GM12865 (cell line): ENCODE measurements around the gene GALNT10.

ENCODE experiments used
- DNase-seq: peaks from one replicate; pipeline ENCODE4 v3.0.0; 2010; ENCODE audit warnings: low read depth
- H3K4me3 ChIP-seq: 2 replicates; pipeline ENCODE4 v1.5.1; 2011; ENCODE audit warnings: mild to moderate bottlenecking, low read depth, low read length, control low read depth
- CTCF ChIP-seq: IDR thresholded peaks from 2 replicates; pipeline ENCODE4 v1.5.1; 2011; ENCODE audit warnings: low read length, control low read depth, low read depth, inconsistent platforms; ENCODE audit not compliant: insufficient read depth; ENCODE audit errors: missing control alignments

GALNT10 gene

GRCh38 chr5:154346427-154346826 lies 155.9 kb downstream of the GALNT10 start:
- no peak for TF ChIP-seq CTCF
- H3K4me3 ChIP-seq, result no peak overlapping the region
- DNase-seq, result no peak

- no peak overlapping the region for H3K4me3 ChIP-seq
- TF ChIP-seq CTCF, result no peak
- DNase-seq, result no peak
Observed at GRCh38 chr5:154349626-154350264, 159.2 kb downstream of the GALNT10 start.

GRCh38 chr5:154351141-154351540 lies 160.6 kb downstream of the GALNT10 start:
- no peak for DNase-seq
- H3K4me3 ChIP-seq, result no peak overlapping the region
- TF ChIP-seq CTCF, result no peak

- H3K4me3 ChIP-seq, result no peak overlapping the region
- peak; percentile 7 for DNase-seq
- no peak for TF ChIP-seq CTCF
Observed at GRCh38 chr5:154351566-154351965, 161.0 kb downstream of the GALNT10 start.

GRCh38 chr5:154352960-154353548 lies 162.5 kb downstream of the GALNT10 start:
- H3K4me3 ChIP-seq, result no peak overlapping the region
- TF ChIP-seq CTCF, result no peak
- DNase-seq, result no peak

- no peak for TF ChIP-seq CTCF
- DNase-seq, result no peak
- no peak overlapping the region for H3K4me3 ChIP-seq
Observed at GRCh38 chr5:154355129-154355611, 164.6 kb downstream of the GALNT10 start.
